A673 (cell line): Measurements from ENCODE around the gene CD6. TPM values are rescaled to one million over a fixed set of nuclear protein-coding genes. Genes with fewer than 3 reads are reported as not detected.

Source experiments
- BruUV-seq: library from RNA; stranded (reverse); fragments of 400-500 nt; replicated peaks from 2 replicates; lab custom pipeline; 2021; lab: Mats Ljungman, UMichigan
- CTCF ChIA-PET: fragments of 300-600 bp; sonication (Branson Sonifier 250); formaldehyde crosslinking; loops from one replicate; lab custom pipeline; 2022; ENCODE audit warnings: antibody characterized with exemption; lab: Charles Lee
- POLR2A ChIA-PET: fragments of 300-600 bp; sonication (Branson Sonifier 250); formaldehyde crosslinking; loops from one replicate; lab custom pipeline; 2022; ENCODE audit warnings: antibody characterized with exemption; ENCODE audit not compliant: low non-redundant PET; lab: Charles Lee
- DNase-seq: peaks from one replicate; pipeline ENCODE4 v3.0.0-alpha.2; 2015; ENCODE audit warnings: low spot score
- H3K27ac ChIP-seq: fragments of 200-600 bp; sonication (generic); 2 replicates; pipeline ENCODE4 v1.5.1; 2016; ENCODE audit warnings: mixed run types, low read depth, mild to moderate bottlenecking, mixed read lengths, antibody characterized with exemption, low read length; ENCODE audit not compliant: poor library complexity, severe bottlenecking
- H3K27me3 ChIP-seq: fragments of 200-600 bp; sonication (generic); replicated peaks from 2 replicates; pipeline ENCODE4 v1.6.1; 2017; ENCODE audit warnings: mixed run types, low read depth, mild to moderate bottlenecking, mixed read lengths, antibody characterized with exemption, low read length; ENCODE audit not compliant: insufficient read depth, poor library complexity
- H3K36me3 ChIP-seq: fragments of 200-600 bp; sonication (generic); 2 replicates; pipeline ENCODE4 v1.6.1; 2016; ENCODE audit warnings: mixed run types, mild to moderate bottlenecking, mixed read lengths, antibody characterized with exemption, low read length; ENCODE audit not compliant: insufficient read depth, poor library complexity, severe bottlenecking
- H3K4me1 ChIP-seq: fragments of 200-600 bp; sonication (generic); 2 replicates; pipeline ENCODE4 v1.6.1; 2017; ENCODE audit warnings: mixed run types, mild to moderate bottlenecking, mixed read lengths, antibody characterized with exemption, low read length; ENCODE audit not compliant: insufficient read depth, poor library complexity, severe bottlenecking
- H3K4me3 ChIP-seq: fragments of 200-600 bp; sonication (generic); 2 replicates; pipeline ENCODE4 v1.5.1; 2016; ENCODE audit warnings: low read depth, mixed run types, mild to moderate bottlenecking, mixed read lengths, low read length; ENCODE audit not compliant: poor library complexity, severe bottlenecking
- H3K9me3 ChIP-seq: fragments of 200-600 bp; sonication (generic); 2 replicates; pipeline ENCODE4 v1.6.1; 2016; ENCODE audit warnings: mixed run types, low read depth, mild to moderate bottlenecking, mixed read lengths, antibody characterized with exemption, low read length; ENCODE audit not compliant: poor library complexity, severe bottlenecking
- CTCF ChIP-seq: fragments of 300-800, 200-600 bp; sonication (generic); conservative IDR thresholded peaks from 2 replicates; pipeline ENCODE4 v1.5.1; 2017; ENCODE audit warnings: low read depth, mild to moderate bottlenecking, antibody characterized with exemption, low read length, moderate library complexity, mixed read lengths
- EZH2 ChIP-seq: fragments of 200-600 bp; sonication (generic); IDR thresholded peaks from 2 replicates; pipeline ENCODE4 v1.6.1; 2017; ENCODE audit warnings: borderline replicate concordance, low read depth, mild to moderate bottlenecking, mixed read lengths, antibody characterized with exemption, low read length; ENCODE audit not compliant: poor library complexity, severe bottlenecking
- intact Hi-C: fragments of 100-400 bp; cut with micrococcal nuclease; formaldehyde crosslinking; loops from one replicate; pipeline ENCODE4 v1.10.0; 2022; ENCODE audit not compliant: unreplicated experiment
- total RNA-seq: library from RNA; stranded (reverse); gene quantifications from 2 replicates; pipeline ENCODE4 v1.2.3, GENCODE V29; 2021

CD6 gene
- total RNA-seq, 1 experiment from 2014 or later: not detected

GRCh38 chr11:61046833-61047232 is 75.4 kb downstream of the CD6 start:
- POLR2A ChIA-PET: interaction anchor here (0.7 kb wide), 1 partner anchor 143 kb away, joined by 3 read pairs; no protein-coding TSS in a partner anchor
- Histone ChIP-seq H3K36me3 (no peaks in the 10 kb centered on the region), H3K27me3 (no peaks in the 10 kb centered on the region), H3K9me3 (no peaks in the 10 kb centered on the region), H3K27ac (no peak overlapping the region), H3K4me1 (no peaks in the 10 kb centered on the region), H3K4me3 (no peak overlapping the region)
- no TSS peak for BruUV-seq
- no peak for DNase-seq
- intact Hi-C loops: no loop called here
- TF ChIP-seq CTCF (no peak), EZH2 (no peak)
- CTCF ChIA-PET: no interaction called here

- Histone ChIP-seq H3K4me3 (no peak overlapping the region), H3K36me3 (no peaks in the 10 kb centered on the region), H3K27ac (no peak overlapping the region), H3K9me3 (no peaks in the 10 kb centered on the region), H3K4me1 (no peaks in the 10 kb centered on the region), H3K27me3 (no peaks in the 10 kb centered on the region)
- BruUV-seq: no TSS peak
- DNase-seq: no peak
- TF ChIP-seq EZH2 (no peak), CTCF (no peak)
- ChIA-PET POLR2A (no interaction called here), CTCF (no interaction called here)
- intact Hi-C loops: no loop called here
Measured at GRCh38 chr11:61048368-61049062, 77.0 kb downstream of the CD6 start.

GRCh38 chr11:61049063-61049377 is 77.5 kb downstream of the CD6 start:
- DNase-seq: no peak
- Histone ChIP-seq H3K36me3 (no peaks in the 10 kb centered on the region), H3K27ac (no peak overlapping the region), H3K4me3 (no peak overlapping the region), H3K9me3 (no peaks in the 10 kb centered on the region), H3K4me1 (no peaks in the 10 kb centered on the region), H3K27me3 (no peaks in the 10 kb centered on the region)
- POLR2A ChIA-PET: no interaction called here
- CTCF ChIA-PET: no interaction called here
- TF ChIP-seq EZH2 (no peak), CTCF (no peak)
- intact Hi-C loops: no loop called here
- BruUV-seq: no TSS peak
